ENCODE results near the gene RERE. TPM values are rescaled to one million over a fixed set of nuclear protein-coding genes. Genes with fewer than 3 reads are reported as not detected.

The RERE gene
- total RNA-seq, 2 donors from 2014 or later: 74.5 to 128 TPM

GRCh38 chr1:8323706-8324105 lies 493.7 kb downstream of the RERE start:
- 63 to 81% methylated on average over 6 to 11 of the region's 11 CpGs for WGBS, 2 donors
- Histone ChIP-seq H3K27ac (no peak overlapping the region), H3K9me3 (no peaks in the 10 kb centered on the region), H3K4me1 (peaks cover under 1% of the 10 kb centered on the region), H3K4me3 (no peak overlapping the region), H3K36me3 (replicated peaks in 1 of 2; ENCODE audit: insufficient read depth in 1 of 2, low read depth in 2 of 2) (no peaks in the 10 kb centered on the region), H3K27me3 (no peaks in the 10 kb centered on the region)
- DNase-seq: no peak
- intact Hi-C loops (cut with DNase I): no loop called here
- ATAC-seq: peak; percentile 40
- TF ChIP-seq POLR2A (IDR thresholded peaks at IDR 0.05) (no peak), CTCF (IDR thresholded peaks at IDR 0.05) (no peak)

GRCh38 chr1:8321612-8322011 lies 495.8 kb downstream of the RERE start:
- ATAC-seq (no peak), DNase-seq (no peak)
- TF ChIP-seq POLR2A (IDR thresholded peaks at IDR 0.05): no peak
- no peak for TF ChIP-seq CTCF (IDR thresholded peaks at IDR 0.05)
- no peak overlapping the region for H3K4me3 ChIP-seq
- no peaks in the 10 kb centered on the region for H3K36me3 ChIP-seq (replicated peaks in 1 of 2; ENCODE audit: insufficient read depth in 1 of 2, low read depth in 2 of 2)
- WGBS, 2 donors: 74 to 76% methylated on average over 3 of the region's 3 CpGs
- H3K27ac ChIP-seq: no peak overlapping the region
- peaks cover 11% of the 10 kb centered on the region for H3K4me1 ChIP-seq
- H3K27me3 ChIP-seq: peaks cover 0 to 6% of the 10 kb centered on the region in 2 donors
- H3K9me3 ChIP-seq: no peaks in the 10 kb centered on the region
- intact Hi-C loops (cut with DNase I): no loop called here

GRCh38 chr1:8318436-8318835 lies 499.0 kb downstream of the RERE start:
- DNase-seq: peak in 1 of 4 donors; percentile 13
- no peak for ATAC-seq
- Histone ChIP-seq H3K4me1 (peaks cover 25% of the 10 kb centered on the region), H3K9me3 (no peaks in the 10 kb centered on the region), H3K27me3 (peaks cover 0 to 6% of the 10 kb centered on the region in 2 donors), H3K4me3 (no peak overlapping the region), H3K27ac (peak overlapping the region in 1 of 4 donors; percentile 7), H3K36me3 (replicated peaks in 1 of 2; ENCODE audit: insufficient read depth in 1 of 2, low read depth in 2 of 2) (no peaks in the 10 kb centered on the region)
- intact Hi-C loops (cut with DNase I): loop anchor here (5.0 kb wide), 1 partner anchor 336 kb away; no protein-coding TSS in a partner anchor
- TF ChIP-seq CTCF (IDR thresholded peaks at IDR 0.05): no peak
- no peak for TF ChIP-seq POLR2A (IDR thresholded peaks at IDR 0.05)
- WGBS, 2 donors: 30 to 40% methylated on average over 13 to 18 of the region's 18 CpGs

- H3K27me3 ChIP-seq: peaks cover 0 to 6% of the 10 kb centered on the region in 2 donors
- peaks cover 31% of the 10 kb centered on the region for H3K4me1 ChIP-seq
- H3K9me3 ChIP-seq: no peaks in the 10 kb centered on the region
- intact Hi-C loops (cut with DNase I): loop anchor here (5.0 kb wide), 1 partner anchor 336 kb away; no protein-coding TSS in a partner anchor
- DNase-seq: peak; percentile 55 to 75 (median 67)
- H3K4me3 ChIP-seq: no peak within 1 kb of the TSS
- H3K36me3 ChIP-seq (replicated peaks in 1 of 2; ENCODE audit: insufficient read depth in 1 of 2, low read depth in 2 of 2): no peaks in the 10 kb centered on the region
- no peak for TF ChIP-seq CTCF (IDR thresholded peaks at IDR 0.05)
- TF ChIP-seq POLR2A (IDR thresholded peaks at IDR 0.05): no peak
- peak; percentile 49 for ATAC-seq
- H3K27ac ChIP-seq: peak within 1 kb of the TSS in 1 of 4 donors; percentile 7
- WGBS, 2 donors: 18 to 56% methylated on average over 26 to 74 of the region's 75 CpGs
Measured at GRCh38 chr1:8317647-8318381, 499.6 kb downstream of the RERE start, which contains the start of gene SLC45A1. Gene SLC45A1, plus strand, starts transcription at chr1:8318114. Its CDS starts 6,216 bp downstream, at chr1:8324330.

All from body of pancreas (tissue), 4 donors.